Measurements from ENCODE around the gene C11orf97.
A peak's percentile ranks its signal among the peaks of the same experiment; 100 is the strongest.

C11orf97 gene

DNA sequence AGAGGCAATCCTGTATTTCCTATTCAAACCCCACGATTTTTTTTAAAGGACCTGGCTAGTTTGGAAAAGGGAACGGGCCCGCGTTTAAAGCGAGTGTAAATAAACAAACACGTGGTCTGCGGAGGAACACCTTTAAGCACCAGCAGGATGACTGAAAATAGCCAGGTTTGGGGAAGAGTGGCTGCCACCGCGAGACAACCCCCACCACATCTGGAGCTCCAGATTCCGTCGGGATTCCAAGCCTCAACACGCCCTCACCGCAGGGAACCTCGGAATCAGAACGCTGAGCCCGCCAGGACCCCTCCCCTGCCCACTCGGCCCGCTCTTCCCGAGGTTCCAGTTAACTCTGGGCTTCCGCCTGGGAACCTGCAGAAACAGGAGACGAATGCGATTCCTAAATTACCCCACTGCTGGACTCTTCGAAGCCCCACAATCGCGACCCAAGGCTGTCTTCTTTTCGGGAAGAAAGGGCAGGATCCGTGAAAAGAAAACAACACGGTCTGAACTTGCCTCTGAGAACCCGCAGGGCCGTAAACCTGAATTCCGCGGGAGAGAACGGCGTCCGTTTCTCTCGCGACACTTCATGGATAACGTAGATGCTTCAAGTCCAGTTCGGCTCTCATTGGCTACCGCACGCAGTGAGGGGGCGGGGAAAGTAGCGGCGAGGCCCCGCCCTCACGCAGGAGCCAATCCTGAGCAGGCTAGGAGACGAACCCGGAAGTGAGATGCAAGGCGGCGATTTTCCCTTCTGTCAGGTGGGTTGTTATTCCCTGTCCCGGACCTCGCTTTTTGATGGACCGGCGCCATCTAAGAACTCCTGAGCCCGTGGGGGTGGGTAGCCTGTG lies 18.8 kb upstream of the C11orf97 start, which contains the start of the genes ANKRD49 and MRE11 (continued):
- TF ChIP-seq ZNF394 (tag by site-specific recombination; IDR thresholded peaks at IDR 0.05; ENCODE audit: borderline replicate concordance) (no peak), ZNF121 (tag by site-specific recombination; IDR thresholded peaks at IDR 0.05) (no peak), ZNF114 (tag by site-specific recombination; IDR thresholded peaks at IDR 0.05) (no peak), ZNF274 (IDR thresholded peaks at IDR 0.05; ENCODE audit: low read length) (no peak), ZNF274 (tag by site-specific recombination; IDR thresholded peaks at IDR 0.05; ENCODE audit: borderline replicate concordance) (no peak), FEZF1 (tag by site-specific recombination; IDR thresholded peaks at IDR 0.05) (no peak), HOXA7 (CRISPR knock-in tag; IDR thresholded peaks at IDR 0.05; ENCODE audit: borderline replicate concordance) (no peak), ZNF510 (tag by site-specific recombination; IDR thresholded peaks at IDR 0.05; ENCODE audit: insufficient replicate concordance) (no peak), ATF2 (tag by site-specific recombination; IDR thresholded peaks at IDR 0.05; ENCODE audit: low read depth) (no peak), ZSCAN5A (tag by site-specific recombination; IDR thresholded peaks at IDR 0.05) (no peak), ZNF311 (tag by site-specific recombination; IDR thresholded peaks at IDR 0.05; ENCODE audit: borderline replicate concordance) (no peak), ZNF223 (tag by site-specific recombination; IDR thresholded peaks at IDR 0.05) (no peak), ZBTB6 (tag by site-specific recombination; IDR thresholded peaks at IDR 0.05) (peak; percentile 9; the same call in 1 of the 2 replicates), ZNF214 (tag by site-specific recombination; IDR thresholded peaks at IDR 0.05; ENCODE audit: borderline replicate concordance) (no peak), ZNF707 (tag by site-specific recombination; IDR thresholded peaks at IDR 0.05) (no peak), SALL2 (tag by site-specific recombination; IDR thresholded peaks at IDR 0.05; ENCODE audit: borderline replicate concordance) (no peak), KLF17 (tag by site-specific recombination; IDR thresholded peaks at IDR 0.05) (peak; percentile 33; the same call in 1 of the 2 replicates), ZNF660 (tag by site-specific recombination; IDR thresholded peaks at IDR 0.05) (0 out of 2 replicates have a peak, but pooled peaks have one; percentile 29), ZNF341 (tag by site-specific recombination; IDR thresholded peaks at IDR 0.05; ENCODE audit: low read depth) (peak; percentile 91), ZNF112 (tag by site-specific recombination; IDR thresholded peaks at IDR 0.05) (no peak), KLF16 (tag by site-specific recombination; IDR thresholded peaks at IDR 0.05) (peak; percentile 31; the same call in 1 of the 2 replicates), SP2 (tag by site-specific recombination; IDR thresholded peaks at IDR 0.05) (peak; percentile 92), ZBTB48 (tag by site-specific recombination; IDR thresholded peaks at IDR 0.05) (0 out of 2 replicates have a peak, but pooled peaks have one; percentile 54)
- TF ChIP-seq, protein P1, sequence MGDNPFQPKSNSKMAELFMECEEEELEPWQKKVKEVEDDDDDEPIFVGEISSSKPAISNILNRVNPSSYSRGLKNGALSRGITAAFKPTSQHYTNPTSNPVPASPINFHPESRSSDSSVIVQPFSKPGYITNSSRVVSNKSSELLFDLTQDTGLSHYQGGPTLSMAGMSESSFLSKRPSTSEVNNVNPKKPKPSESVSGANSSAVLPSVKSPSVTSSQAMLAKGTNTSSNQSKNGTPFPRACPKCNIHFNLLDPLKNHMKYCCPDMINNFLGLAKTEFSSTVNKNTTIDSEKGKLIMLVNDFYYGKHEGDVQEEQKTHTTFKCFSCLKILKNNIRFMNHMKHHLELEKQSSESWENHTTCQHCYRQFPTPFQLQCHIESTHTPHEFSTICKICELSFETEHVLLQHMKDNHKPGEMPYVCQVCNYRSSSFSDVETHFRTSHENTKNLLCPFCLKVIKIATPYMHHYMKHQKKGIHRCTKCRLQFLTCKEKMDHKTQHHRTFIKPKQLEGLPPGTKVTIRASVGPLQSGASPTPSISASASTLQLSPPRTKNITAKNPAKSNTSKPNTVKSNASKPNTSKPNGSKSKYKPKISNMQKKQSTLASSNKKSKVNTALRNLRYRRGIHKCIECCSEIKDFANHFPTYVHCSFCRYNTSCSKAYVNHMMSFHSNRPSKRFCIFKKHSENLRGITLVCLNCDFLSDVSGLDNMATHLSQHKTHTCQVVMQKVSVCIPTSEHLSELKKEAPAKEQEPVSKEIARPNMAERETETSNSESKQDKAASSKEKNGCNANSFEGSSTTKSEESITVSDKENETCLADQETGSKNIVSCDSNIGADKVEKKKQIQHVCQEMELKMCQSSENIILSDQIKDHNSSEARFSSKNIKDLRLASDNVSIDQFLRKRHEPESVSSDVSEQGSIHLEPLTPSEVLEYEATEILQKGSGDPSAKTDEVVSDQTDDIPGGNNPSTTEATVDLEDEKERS (tag by site-specific recombination; IDR thresholded peaks at IDR 0.05), result no peak
- TF ChIP-seq, protein P2, sequence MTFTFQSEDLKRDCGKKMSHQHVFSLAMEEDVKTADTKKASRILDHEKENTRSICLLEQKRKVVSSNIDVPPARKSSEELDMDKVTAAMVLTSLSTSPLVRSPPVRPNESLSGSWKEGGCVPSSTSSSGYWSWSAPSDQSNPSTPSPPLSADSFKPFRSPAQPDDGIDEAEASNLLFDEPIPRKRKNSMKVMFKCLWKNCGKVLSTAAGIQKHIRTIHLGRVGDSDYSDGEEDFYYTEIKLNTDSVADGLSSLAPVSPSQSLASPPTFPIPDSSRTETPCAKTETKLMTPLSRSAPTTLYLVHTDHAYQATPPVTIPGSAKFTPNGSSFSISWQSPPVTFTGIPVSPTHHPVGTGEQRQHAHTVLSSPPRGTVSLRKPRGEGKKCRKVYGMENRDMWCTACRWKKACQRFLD (tag by site-specific recombination; IDR thresholded peaks at IDR 0.05), result no peak
- TF ChIP-seq, protein P3, sequence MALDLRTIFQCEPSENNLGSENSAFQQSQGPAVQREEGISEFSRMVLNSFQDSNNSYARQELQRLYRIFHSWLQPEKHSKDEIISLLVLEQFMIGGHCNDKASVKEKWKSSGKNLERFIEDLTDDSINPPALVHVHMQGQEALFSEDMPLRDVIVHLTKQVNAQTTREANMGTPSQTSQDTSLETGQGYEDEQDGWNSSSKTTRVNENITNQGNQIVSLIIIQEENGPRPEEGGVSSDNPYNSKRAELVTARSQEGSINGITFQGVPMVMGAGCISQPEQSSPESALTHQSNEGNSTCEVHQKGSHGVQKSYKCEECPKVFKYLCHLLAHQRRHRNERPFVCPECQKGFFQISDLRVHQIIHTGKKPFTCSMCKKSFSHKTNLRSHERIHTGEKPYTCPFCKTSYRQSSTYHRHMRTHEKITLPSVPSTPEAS (tag by site-specific recombination; IDR thresholded peaks at IDR 0.05), result no peak
- TF ChIP-seq, protein P4, sequence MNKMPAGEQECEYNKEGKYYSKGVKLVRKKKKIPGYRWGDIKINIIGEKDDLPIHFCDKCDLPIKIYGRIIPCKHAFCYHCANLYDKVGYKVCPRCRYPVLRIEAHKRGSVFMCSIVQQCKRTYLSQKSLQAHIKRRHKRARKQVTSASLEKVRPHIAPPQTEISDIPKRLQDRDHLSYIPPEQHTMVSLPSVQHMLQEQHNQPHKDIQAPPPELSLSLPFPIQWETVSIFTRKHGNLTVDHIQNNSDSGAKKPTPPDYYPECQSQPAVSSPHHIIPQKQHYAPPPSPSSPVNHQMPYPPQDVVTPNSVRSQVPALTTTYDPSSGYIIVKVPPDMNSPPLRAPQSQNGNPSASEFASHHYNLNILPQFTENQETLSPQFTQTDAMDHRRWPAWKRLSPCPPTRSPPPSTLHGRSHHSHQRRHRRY (tag by site-specific recombination; IDR thresholded peaks at IDR 0.05), result no peak
